ENCODE results near the gene ICAM3.

The ICAM3 gene

DNA sequence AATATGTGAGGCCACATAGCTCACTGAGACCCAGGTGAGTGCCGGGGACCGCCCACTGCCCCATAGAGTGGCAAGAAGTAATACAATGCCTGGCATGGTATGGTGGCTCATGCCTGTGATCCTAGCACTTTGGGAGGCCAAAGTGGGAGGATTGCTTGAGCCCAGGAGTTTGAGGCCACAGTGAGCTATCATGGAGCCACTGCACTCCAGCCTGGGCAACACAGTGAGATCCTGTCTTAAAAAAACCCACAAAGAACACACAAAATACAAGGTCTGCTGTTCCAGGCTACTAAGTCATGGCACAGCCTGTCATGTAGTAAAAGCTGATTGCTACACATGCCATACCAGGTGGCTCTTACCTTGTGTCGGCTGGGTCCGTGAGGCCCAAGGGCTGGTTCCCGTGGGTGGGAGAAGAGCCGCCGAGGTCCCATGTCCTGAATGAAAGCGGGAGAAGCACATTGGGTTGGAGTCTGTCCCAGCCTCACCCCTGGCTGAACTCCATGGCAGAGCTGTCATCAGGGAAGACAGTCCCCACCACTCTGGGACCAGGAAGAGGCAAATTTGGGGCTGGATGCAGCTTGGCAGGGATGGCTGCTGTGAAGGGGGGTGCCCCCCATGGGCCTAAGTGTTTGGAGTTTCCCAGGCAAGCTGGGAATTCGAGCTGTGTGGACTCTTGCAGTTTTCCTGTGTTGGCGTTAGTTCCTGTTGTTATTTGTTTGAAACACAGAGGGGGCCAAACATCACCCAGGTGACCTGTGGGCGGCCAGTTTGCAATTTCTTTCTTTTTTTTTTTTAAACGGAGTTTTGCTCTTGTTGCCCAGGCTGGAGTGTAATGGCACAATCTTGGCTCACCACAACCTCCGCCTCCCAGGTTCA, 20.4 kb downstream of the ICAM3 start:
- ATAC-seq (no peak), DNase-seq (no peak)

DNA sequence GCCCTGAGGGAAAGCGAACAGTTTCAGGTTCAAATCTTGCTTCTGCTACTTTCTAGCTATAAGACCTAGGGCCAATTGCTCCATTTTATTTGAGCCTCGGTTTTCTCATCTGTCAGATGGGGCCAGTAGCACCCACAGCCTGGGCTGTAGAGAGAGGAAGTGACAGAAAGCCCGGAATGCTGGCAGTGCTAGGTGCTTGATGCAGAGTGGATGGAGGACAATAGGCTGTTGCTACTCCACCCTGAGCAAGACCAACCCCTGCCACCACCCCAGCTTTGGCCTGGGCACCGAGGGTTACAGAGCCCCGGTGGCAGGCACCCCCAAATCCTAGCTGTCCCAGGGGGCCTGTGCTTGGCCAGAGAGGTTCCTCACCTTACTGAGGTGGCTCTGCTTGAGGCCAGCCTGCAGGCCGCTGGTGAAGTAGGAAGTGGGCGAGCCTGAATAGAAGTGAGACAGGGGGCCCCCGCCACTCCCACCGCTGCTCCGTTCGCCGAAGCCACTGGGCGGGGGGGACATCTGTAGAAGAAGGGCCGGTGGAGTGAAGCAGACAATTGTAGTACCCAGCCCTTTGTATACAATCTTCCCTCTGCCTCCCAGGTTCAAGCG, 21.5 kb downstream of the ICAM3 start:
- no peak for DNase-seq
- ATAC-seq: no peak

DNA sequence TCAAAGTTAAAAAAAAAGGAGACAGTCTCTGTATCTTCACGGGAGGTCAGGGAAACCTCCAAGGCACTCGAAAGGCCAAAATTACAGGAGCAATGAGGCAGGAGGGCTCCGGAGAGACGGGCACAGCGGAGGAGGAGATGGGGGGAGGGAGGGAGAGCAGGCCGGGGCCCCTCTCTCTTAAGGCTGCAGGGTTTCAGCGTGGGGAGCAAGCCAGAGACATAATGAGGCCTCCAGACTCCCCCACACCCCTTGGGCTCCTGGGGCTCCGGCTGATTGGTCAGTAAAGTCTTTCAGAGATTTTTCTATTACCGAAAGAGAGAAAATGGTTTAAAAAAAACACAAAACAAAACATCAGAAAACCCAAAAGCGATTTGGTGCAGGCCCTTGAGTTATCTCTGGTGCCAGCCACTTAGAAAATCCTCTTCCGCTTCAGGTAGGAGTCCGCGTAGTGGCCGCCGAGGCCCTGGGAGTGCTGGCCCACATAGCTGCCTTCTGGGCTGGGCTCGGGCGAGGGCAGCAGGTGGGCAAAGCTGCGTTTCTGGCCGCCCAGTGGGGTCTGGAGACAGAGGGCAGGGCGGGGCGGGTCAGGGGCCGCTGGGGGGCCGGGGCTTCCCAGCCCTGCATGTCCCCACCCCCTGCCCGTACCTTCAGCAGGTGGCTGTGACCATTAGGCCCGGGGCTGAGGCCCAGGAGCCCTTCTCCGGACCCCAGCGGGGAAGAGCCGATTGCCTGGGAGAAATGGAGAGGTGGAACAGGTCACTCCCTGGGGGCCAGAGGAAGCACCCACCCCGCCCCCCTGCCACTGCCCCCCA, 22.2 kb downstream of the ICAM3 start:
- no peak for DNase-seq
- ATAC-seq: no peak

DNA sequence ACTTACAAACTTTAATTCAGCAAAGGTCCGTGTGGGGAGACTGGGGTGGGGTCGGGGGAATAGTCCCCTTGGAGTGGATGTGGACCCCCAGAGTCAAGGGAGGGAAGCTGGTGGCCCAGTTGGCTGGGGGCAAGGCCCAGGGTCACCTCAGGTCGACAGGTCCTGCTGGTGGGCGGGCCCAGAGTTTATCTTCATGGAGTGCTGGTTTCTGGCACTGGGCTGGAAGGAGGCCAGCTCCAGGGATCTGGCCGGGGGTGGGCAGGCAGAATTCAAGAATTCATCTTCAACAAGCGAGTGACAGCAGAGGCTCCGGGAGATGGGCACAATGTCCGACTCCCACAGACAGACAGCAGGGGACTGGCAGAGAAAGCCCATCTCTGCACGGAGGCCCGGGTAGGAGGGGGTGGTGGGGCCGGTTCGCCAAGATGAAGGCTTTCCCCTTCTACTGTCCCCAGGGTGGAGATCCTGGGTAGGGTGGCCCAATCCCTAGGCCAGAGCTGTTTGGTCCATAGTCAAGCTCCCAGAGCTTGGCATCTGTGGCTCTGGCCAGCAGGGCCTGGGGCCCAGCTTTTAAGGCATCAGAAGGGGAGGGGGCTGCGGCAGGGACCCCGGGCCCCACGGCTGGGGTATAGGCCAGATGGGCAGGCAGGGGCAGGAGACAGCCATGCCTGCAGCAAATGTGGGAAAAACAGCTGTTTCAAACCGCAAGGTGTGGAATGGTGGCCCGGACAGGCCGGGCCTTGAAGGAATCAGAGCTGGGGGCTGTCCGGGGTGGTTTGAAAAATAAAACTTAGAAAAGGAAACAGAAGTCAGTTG, 23.0 kb downstream of the ICAM3 start:
- DNase-seq: no peak
- peak; percentile 9 for ATAC-seq

DNA sequence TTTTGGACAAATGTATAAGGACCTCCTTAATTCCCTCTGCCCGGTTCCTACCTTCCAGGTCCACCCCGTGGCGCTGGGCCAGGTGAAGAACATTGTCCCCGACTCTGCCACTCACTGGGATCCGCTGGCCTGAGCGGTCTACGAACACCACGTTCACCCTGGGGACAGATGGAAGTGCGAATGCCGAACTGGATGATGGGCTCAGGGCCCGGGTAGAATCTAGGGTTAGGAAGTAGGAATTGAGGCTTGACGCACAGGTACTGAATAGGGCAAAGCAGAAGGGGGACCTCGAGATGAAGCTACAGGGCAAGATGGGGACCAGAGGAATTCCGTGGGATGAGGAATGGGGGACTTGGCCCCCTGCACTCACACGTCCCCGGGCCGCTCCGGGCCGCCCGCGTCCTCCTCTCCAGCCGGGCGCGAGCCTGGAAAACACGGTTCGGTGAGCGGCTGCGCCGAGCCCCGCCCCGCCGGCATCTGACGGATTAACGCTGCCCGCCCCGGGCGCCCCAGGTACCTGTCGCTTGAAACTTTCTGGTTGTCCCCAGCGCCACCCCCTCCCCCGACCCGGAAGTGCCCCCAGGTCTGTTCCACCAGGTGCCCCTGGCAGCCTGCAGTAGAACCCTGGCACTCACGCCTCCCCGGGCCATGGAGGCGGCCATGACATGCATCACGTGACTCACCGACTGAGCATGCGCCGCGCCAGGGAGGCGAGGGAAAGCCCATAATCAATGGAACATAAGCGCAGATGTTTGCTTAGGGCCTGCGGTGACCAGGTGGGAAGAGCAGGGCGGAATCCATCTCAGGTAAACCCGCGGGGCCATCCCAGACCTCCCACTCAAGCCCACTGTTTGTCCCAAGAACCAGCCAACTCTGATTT, 23.8 kb downstream of the ICAM3 start, which contains the start of gene FDX2:
TSS of gene FDX2 (minus strand) at position 681 of the 880 bp plus-strand sequence. CDS start at position 662, 19 bp downstream.
- DNase-seq: peak; percentile 95
- ATAC-seq: peak; percentile 83

DNA sequence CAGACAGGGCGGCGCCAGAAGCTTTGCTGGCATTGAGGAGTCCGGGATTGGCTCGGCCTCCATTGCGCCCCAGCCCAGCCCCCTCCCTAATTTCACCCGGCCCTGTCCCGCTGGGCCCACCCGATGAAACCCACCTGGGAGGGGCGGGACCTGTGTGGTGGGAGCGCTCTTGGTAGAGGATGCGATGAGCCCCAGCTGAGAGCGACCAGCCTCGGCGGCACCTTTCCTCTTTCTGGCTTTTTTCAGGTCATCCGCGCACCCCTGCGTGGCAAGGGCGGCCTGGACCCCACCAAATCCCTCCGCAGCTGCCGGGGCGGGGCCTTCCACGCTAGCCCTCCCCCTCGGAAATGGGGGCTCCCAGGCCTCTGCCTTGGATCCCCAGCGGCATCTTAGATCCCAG, 30.0 kb downstream of the ICAM3 start, which contains the start of gene ZGLP1:
TSS of gene ZGLP1 (minus strand) at position 393 of the 400 bp plus-strand sequence.
- no peak for DNase-seq
- ATAC-seq: no peak

DNA sequence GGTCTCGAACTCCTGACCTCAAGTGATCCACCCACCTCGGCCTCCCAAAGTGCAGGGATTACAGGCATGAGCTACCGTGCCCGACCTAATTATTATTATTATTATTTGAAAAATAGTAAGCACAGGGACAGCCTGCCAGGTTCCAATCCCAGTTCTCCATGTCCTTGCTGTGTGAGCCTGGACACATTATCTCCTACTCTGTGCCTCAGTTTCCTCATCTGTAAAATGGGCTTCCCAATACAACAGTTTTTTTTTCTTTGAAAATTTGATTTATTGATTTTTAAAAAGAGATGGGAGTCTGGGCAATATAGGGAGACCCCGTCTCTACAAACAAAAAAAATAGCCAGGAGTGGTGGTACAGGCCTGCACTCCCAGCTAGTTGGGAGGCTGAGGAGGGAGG, 33.1 kb downstream of the ICAM3 start:
- DNase-seq: no peak
- ATAC-seq: no peak

DNA sequence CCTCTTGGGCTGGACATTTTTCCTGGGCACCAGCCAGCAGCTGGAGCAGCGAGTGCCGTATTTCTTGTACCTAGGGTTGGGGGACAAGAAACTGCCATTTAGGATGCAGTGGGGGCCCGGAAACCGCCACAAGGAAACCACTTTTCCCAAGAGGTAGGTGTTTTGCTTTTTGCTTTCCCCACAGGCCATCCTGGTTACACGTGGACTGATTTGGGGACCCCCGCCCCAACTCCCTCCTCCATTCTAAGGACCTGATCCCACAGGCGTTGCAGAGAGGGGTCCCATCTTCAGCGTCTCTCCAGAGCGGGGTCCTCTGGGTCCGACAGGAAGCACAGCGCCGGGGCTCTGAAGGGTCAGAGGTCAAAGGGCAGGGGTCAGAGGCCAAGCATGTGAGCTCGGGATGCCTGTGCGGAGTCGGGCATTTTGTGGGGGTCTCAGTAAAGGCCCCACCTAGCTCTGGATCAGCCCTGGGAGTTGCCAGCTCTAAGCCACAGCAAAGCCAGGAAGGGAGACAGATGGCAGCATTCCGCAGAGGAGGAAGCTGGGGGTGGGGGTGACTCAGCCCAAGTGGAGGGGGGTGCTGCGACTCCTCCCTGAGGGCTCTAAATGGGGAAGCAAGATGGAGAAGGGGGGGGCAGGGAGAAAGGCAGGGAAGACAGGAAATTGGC, 34.2 kb downstream of the ICAM3 start:
- no peak for ATAC-seq
- DNase-seq: peak; percentile 4

DNA sequence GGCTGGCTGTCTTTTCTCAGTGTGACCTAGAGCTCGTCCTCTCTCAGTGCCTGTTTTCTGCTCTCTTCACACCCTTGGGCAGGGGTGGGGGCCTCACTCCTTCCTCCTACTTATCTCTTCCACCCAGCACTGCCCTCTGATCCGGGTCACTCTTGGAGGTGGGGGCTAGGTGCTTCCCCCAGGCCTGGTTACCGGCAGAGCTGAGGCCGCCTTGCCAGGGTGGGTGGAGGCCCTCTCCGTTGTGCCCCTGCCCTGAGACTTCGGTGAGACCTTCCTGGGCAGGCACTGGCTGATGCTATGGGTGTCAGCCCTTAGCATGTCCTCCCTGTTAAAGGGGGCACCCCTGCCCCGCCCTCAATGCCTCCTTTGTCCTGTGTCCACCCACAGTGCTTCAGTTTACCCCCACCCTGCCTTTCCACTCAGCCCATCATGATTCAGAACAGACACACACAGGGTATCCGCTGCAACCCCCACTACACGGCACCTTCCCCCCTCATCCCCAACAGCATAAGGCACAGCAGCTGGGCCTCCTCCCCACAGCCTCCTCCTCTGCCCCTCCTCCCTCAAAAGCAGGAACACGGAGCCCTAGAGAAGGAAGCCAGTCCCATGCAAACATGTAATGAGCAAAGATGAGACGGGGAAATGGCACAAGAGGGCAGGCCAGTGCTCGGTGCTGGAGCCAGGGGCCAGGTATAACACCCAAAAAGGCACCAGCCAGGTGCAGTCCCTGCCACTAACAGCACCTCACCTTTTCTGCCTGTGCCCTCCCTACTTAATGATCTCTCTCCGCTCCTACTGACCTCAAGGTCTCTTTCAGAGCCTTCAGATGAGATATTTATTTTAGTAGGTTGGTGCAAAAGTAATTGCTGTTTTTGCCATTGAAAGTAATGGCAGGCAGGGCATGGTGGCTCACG, 39.6 kb downstream of the ICAM3 start:
- no peak for ATAC-seq
- DNase-seq: no peak

DNA sequence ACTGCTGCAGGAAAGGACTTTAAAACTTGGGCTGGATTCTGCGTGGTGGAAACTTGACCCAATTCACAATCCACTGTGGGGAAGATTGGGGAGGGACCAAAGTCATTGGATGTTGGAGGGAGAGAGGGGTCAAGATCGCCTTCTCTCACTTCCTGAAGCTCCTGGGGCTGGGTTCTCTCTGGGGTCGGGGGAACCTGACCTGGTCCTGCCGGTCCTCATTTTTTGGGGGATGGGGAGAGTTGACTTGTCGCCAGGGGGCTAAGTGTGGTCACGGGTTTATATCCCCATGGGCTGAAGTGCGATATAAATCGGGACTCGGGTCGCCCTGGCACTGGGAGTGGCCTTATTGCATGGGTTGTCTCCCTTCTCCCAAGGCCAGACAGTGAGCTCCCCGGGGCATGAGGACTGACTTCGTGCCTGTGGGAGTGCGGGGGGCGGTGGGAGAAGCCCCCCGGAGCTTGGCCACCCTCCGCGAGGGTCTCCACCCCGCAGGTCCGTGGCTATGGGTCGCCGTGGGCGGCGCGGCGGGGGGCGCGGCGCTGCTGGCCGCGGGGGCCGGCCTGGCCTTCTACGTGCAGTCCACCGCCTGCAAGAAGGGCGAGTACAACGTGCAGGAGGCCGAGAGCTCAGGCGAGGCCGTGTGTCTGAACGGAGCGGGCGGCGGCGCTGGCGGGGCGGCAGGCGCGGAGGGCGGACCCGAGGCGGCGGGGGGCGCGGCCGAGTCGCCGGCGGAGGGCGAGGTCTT, 43.4 kb downstream of the ICAM3 start:
- ATAC-seq (no peak), DNase-seq (no peak)

DNA sequence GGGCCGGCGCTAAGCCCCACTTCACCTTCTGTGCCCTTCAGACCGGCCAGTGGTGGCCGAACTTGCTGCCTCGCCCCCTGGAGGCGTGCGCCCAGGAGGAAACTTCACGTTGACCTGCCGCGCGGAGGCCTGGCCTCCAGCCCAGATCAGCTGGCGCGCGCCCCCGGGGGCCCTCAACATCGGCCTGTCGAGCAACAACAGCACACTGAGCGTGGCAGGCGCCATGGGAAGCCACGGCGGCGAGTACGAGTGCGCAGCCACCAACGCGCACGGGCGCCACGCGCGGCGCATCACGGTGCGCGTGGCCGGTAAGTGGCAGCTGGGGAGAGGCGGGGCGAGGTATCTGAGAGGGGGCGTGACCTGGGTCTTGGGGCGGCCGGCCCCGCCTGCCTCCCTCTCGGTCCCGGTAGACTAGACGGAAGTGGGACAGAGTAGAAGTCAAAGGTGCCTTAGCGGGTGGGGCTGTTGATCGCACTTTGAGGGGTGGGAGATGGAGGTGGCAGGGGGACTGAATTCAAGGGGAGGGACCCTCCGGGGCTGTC, 44.0 kb downstream of the ICAM3 start:
- ATAC-seq (no peak), DNase-seq (peak; percentile 63)

DNA sequence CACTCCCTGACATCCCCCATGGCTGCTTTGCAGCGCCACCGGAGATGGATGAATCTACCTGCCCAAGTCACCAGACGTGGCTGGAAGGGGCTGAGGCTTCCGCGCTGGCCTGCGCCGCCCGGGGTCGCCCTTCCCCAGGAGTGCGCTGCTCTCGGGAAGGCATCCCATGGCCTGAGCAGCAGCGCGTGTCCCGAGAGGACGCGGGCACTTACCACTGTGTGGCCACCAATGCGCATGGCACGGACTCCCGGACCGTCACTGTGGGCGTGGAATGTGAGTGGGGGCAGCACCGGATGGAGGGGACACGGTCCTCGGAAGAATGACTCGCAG, 45.1 kb downstream of the ICAM3 start:
- DNase-seq (no peak), ATAC-seq (no peak)

DNA sequence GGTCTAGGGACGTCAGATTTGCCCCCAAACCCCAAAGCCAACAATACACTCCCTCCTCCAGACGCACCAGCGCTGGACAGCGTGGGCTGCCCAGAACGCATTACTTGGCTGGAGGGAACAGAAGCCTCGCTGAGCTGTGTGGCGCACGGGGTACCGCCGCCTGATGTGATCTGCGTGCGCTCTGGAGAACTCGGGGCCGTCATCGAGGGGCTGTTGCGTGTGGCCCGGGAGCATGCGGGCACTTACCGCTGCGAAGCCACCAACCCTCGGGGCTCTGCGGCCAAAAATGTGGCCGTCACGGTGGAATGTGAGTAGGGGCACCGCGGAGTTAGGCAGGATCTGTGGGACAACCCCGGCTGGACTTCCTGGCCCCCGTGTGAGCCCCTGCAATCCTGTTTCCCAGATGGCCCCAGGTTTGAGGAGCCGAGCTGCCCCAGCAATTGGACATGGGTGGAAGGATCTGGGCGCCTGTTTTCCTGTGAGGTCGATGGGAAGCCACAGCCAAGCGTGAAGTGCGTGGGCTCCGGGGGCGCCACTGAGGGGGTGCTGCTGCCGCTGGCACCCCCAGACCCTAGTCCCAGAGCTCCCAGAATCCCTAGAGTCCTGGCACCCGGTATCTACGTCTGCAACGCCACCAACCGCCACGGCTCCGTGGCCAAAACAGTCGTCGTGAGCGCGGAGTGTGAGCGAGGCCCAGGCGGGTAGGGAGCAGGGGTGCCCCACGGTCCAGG, 45.6 kb downstream of the ICAM3 start:
- ATAC-seq (no peak), DNase-seq (no peak)

DNA sequence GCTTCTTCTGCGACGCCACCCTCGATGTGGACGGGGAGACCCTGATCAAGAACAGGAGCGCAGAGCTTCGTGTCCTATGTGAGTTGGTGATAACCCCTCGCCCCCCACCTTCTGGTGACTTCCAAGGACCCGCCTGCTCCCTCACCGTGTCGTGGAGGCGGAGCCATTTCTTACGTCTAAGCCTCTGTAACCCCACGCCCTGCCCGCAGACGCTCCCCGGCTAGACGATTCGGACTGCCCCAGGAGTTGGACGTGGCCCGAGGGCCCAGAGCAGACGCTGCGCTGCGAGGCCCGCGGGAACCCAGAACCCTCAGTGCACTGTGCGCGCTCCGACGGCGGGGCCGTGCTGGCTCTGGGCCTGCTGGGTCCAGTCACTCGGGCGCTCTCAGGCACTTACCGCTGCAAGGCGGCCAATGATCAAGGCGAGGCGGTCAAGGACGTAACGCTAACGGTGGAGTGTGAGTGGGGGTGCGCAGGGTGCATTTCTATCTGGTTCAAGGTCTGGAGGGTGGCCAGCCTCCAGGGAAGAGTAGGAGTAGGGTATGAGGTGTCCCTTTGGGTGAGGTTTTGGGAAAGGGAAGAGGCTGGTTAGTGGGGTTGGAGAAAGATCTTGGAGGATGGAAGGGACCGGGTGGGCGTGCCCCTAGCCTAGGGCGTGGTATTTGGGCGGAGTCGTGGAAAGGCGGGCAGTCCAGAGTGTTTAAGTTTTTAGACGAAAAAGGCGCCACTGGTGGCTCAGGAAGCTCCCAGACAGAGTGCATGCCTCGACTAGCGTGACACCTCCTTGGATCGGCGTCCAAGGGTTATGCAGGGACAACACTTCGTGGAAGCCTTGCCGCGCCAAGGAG, 46.4 kb downstream of the ICAM3 start:
- DNase-seq (no peak), ATAC-seq (no peak)

DNA sequence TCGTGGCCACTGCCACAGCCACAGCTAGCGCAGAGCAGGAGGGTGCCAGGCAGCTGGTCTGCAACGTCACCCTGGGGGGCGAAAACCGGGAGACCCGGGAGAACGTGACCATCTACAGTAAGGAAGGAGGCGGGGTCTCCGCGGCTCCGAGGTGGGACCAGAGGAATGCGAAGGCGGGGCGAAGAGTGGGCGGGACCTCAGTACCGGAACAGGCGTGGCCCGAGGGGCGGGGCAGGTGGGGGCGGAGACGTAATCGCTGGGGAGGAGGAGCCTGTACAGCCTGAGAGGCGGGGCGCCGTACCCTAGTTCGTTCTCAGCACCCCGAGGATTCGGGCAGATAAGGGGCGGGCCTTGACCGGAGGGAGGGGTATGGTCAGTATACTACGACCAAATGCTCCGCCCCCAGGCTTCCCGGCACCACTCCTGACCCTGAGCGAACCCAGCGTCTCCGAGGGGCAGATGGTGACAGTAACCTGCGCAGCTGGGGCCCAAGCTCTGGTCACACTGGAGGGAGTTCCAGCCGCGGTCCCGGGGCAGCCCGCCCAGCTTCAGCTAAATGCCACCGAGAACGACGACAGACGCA, 47.1 kb downstream of the ICAM3 start:
- ATAC-seq (peak; percentile 53), DNase-seq (peak; percentile 88)

DNA sequence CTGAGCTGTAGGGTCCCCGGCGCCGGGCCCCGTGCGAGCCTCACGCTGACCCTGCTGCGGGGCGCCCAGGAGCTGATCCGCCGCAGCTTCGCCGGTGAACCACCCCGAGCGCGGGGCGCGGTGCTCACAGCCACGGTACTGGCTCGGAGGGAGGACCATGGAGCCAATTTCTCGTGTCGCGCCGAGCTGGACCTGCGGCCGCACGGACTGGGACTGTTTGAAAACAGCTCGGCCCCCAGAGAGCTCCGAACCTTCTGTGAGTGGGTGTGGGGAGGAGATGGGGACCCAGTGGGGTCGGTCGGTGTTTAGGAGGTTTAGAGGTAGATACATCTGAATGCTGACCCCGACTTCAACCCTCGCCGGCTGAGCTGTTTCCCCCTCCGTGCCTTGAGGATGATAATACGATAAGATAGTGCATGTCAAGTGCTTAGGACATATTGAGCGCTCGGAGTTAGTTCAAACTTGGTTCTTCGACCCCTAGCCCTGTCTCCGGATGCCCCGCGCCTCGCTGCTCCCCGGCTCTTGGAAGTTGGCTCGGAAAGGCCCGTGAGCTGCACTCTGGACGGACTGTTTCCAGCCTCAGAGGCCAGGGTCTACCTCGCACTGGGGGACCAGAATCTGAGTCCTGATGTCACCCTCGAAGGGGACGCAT, 47.7 kb downstream of the ICAM3 start:
- DNase-seq (no peak), ATAC-seq (no peak)
